ENCODE data around the gene BICD1.

GRCh38 chr12:32135967-32136366 lies 29.3 kb downstream of the BICD1 start:
- TF ChIP-seq, protein P1, sequence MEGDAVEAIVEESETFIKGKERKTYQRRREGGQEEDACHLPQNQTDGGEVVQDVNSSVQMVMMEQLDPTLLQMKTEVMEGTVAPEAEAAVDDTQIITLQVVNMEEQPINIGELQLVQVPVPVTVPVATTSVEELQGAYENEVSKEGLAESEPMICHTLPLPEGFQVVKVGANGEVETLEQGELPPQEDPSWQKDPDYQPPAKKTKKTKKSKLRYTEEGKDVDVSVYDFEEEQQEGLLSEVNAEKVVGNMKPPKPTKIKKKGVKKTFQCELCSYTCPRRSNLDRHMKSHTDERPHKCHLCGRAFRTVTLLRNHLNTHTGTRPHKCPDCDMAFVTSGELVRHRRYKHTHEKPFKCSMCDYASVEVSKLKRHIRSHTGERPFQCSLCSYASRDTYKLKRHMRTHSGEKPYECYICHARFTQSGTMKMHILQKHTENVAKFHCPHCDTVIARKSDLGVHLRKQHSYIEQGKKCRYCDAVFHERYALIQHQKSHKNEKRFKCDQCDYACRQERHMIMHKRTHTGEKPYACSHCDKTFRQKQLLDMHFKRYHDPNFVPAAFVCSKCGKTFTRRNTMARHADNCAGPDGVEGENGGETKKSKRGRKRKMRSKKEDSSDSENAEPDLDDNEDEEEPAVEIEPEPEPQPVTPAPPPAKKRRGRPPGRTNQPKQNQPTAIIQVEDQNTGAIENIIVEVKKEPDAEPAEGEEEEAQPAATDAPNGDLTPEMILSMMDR (IDR thresholded peaks at IDR 0.05) = no peak
- TF ChIP-seq POLR2A (IDR thresholded peaks at IDR 0.05) = no peak

Data from ovary (tissue), 3 donors.